ENCODE data around the gene PCK1. TPM values are rescaled to one million over a fixed set of nuclear protein-coding genes. Genes with fewer than 3 reads are reported as not detected.
A peak's percentile ranks its signal among the peaks of the same experiment; 100 is the strongest.

The PCK1 gene
- total and polyA plus RNA-seq, 10 donors = 0.04 to 0.67 (median 0.17) TPM; not detected in 3

DNA sequence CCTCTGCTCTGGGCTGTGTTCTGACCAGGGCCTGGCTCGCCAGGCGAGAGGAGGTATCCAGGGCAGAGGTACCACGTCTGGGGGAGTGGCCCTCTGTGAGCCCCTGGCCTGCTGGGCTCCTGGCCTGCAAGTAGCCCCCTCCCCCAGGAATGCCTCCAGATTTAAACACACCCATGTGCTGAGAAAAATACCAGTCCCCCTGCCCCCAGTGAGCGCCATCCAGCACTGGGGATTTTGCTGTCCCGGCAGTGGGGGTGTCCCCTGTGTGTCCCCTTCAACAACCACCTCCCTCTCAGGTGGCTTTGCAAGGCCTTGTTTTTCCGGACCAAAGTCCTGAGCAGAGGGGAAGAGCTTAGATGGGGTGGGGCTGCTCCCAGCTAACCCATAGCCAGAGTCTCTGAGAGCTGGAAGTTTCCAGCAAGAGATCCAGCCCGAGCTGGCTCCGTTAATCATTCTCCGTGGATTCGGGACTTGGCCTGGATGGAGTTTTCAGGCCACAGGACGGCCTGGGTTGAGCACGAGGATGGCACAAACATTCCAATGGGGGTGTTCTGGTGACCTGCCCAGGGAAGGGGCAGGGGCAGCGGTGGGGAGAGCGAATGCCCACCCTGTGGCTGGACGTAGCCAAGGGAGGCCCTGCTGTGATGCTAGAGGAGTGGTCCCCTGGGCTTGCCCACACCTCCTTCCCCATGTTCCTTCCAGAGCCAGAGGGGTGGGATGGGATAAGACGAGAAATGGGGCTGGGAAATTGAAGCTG lies 29.0 kb downstream of the PCK1 start:
- Histone ChIP-seq H3K9me3 (peaks cover 0 to 17% (median 10%) of the 10 kb centered on the region in 8 donors), H3K4me1 (peaks cover 0 to 18% (median 8%) of the 10 kb centered on the region in 6 donors), H3K4me3 (no peak overlapping the region), H3K27ac (no peak overlapping the region), H3K27me3 (replicated peaks in 1 of 7) (peaks cover 0 to 31% (median 0%) of the 10 kb centered on the region in 7 donors), H3K36me3 (no peaks in the 10 kb centered on the region)
- TF ChIP-seq POLR2A (IDR thresholded peaks at IDR 0.05) = no peak
- TF ChIP-seq, protein P1, sequence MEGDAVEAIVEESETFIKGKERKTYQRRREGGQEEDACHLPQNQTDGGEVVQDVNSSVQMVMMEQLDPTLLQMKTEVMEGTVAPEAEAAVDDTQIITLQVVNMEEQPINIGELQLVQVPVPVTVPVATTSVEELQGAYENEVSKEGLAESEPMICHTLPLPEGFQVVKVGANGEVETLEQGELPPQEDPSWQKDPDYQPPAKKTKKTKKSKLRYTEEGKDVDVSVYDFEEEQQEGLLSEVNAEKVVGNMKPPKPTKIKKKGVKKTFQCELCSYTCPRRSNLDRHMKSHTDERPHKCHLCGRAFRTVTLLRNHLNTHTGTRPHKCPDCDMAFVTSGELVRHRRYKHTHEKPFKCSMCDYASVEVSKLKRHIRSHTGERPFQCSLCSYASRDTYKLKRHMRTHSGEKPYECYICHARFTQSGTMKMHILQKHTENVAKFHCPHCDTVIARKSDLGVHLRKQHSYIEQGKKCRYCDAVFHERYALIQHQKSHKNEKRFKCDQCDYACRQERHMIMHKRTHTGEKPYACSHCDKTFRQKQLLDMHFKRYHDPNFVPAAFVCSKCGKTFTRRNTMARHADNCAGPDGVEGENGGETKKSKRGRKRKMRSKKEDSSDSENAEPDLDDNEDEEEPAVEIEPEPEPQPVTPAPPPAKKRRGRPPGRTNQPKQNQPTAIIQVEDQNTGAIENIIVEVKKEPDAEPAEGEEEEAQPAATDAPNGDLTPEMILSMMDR (IDR thresholded peaks at IDR 0.05 in 8 of 11, conservative IDR thresholded peaks at IDR 0.05 in 3 of 11) = no peak
- no peak for TF ChIP-seq POLR2AphosphoS5 (IDR thresholded peaks at IDR 0.05)
- WGBS, 5 donors = 86 to 93% (median 87%) methylated on average over 13 to 16 of the region's 16 CpGs
- intact Hi-C loops (cut with DNase I; ENCODE audit: low total_unique reads) = loop anchor here (10.0 kb wide), 1 partner anchor 585 kb away; no protein-coding TSS in a partner anchor
- DNase-seq = peak; percentile 56

DNA sequence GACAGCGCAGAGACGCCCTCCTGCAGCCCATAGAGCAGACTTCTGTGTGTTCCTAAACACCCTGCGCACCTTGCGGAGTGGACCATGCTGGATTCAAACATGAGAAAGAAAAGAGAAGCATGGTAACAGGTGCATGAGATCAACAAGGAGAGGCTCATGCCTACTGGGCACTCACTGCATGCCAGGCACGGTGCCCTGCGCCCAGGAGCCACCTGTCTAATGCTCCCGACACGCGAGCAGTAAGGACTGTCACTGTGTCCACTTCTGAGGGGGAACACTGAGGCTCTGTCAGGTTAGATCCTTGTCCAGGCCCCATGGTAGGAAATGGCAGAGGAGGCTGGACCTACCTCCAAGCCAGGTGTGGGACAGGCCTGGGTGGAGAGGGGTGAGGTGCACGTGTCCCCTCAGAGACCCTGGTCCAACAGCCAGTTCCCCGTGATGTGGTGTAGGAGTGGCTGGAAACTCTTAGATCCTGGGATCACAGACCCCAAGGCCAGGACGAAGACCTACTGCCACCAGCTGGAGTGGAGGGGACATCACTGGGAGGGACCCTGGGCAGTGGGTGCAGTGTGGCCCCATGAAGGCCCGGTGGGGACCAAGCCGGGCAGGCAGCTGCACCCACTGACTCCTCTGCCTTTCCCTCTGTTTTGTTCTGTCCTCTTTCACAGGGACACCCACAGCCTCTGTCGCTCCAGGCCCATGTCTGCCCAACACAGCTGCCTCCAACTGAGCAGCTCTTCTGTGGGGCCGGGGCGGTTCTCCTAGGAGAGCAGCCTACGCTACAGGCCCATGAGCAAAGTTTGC lies 29.8 kb downstream of the PCK1 start:
- Histone ChIP-seq H3K9me3 (peaks cover 0 to 17% (median 10%) of the 10 kb centered on the region in 8 donors), H3K4me1 (peaks cover 0 to 18% (median 8%) of the 10 kb centered on the region in 6 donors), H3K27me3 (replicated peaks in 1 of 7) (peaks cover 0 to 24% (median 0%) of the 10 kb centered on the region in 7 donors), H3K4me3 (no peak overlapping the region), H3K27ac (no peak overlapping the region), H3K36me3 (no peaks in the 10 kb centered on the region)
- 88 to 93% (median 91%) methylated on average over 16 to 18 of the region's 18 CpGs for WGBS, 5 donors
- intact Hi-C loops (cut with DNase I; ENCODE audit: low total_unique reads) = loop anchor here (10.0 kb wide), 1 partner anchor 584 kb away; no protein-coding TSS in a partner anchor
- no peak for TF ChIP-seq POLR2A (IDR thresholded peaks at IDR 0.05)
- TF ChIP-seq, protein P1 (IDR thresholded peaks at IDR 0.05 in 8 of 11, conservative IDR thresholded peaks at IDR 0.05 in 3 of 11) = no peak
- TF ChIP-seq POLR2AphosphoS5 (IDR thresholded peaks at IDR 0.05) = no peak
- peak; percentile 64 for DNase-seq

DNA sequence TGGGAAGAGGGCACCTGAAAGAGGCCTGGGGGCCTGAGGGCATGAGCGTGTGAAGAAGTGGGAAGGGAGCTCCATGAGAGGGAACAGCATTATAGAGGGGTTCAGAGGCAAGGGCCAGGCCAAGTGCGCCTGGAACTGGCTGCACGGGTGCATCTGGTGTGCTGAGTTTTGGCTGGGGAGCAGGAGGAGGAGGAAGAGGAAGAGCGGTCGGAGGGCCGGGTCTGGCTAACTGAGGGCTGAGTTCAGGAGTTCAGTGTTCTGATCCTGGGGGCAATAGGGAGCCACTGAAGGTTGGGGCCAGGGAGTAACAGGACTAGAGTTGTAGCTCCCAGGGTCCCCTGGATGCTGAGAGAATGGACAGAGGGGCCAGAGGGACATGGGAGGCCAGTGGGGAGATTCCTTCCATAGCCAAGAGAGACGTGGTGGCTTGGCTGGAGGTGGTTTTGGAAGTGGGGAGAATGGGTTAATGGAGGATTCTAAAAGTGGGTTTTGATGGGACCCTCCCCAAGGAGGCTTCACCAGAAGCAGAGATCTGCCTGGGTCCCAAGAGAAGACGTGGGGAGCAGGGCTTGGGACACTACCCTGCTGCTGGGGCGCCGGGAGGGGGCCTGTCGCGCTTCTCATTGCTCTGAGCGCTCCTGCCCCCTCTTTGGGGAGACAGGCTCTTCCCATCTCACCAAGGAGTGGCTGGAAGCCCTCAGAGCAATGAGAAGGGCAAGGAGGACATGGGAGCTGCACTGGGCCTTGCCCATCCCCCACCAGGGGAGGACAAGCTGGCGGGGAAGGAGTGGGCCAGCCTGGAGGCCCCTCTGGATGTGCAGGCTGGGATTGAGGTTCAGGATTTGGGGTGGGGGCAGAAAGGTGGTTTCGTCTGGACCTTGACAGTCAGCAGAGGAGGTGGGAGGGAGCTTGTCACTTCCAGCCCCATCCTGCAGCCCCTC lies 30.6 kb downstream of the PCK1 start:
- Histone ChIP-seq H3K4me1 (peaks cover 0 to 19% (median 8%) of the 10 kb centered on the region in 6 donors), H3K27ac (no peak overlapping the region), H3K9me3 (peaks cover 0 to 17% (median 10%) of the 10 kb centered on the region in 8 donors), H3K4me3 (no peak overlapping the region), H3K27me3 (replicated peaks in 1 of 7) (peaks cover 0 to 15% (median 0%) of the 10 kb centered on the region in 7 donors), H3K36me3 (no peaks in the 10 kb centered on the region)
- 79 to 88% (median 83%) methylated on average over 13 to 15 of the region's 15 CpGs for WGBS, 5 donors
- no peak for DNase-seq
- TF ChIP-seq POLR2AphosphoS5 (IDR thresholded peaks at IDR 0.05) = no peak
- TF ChIP-seq, protein P1 (IDR thresholded peaks at IDR 0.05 in 8 of 11, conservative IDR thresholded peaks at IDR 0.05 in 3 of 11) = no peak
- intact Hi-C loops (cut with DNase I; ENCODE audit: low total_unique reads) = loop anchor here (2.0 to 10.0 kb wide), 2 partner anchors 77 to 583 kb away; no protein-coding TSS in a partner anchor

Data from spleen (tissue), 11 donors.